ENCODE results near the gene MAGEH1.

The MAGEH1 gene

GRCh38 chrX:55484948-55485347 is 33.0 kb downstream of the MAGEH1 start:
- no peak overlapping the region for H3K9ac ChIP-seq (ENCODE audit: low read length)
- H2AFZ ChIP-seq (ENCODE audit: low read length): no peak overlapping the region
- no peak overlapping the region for H3K27ac ChIP-seq (ENCODE audit: low read length)
- H3K79me2 ChIP-seq (ENCODE audit: low read length): no peaks in the 10 kb centered on the region
- H3K4me2 ChIP-seq (ENCODE audit: low read depth, low read length): no peak overlapping the region
- no peaks in the 10 kb centered on the region for H4K20me1 ChIP-seq (ENCODE audit: insufficient read depth, low read length)
- H3K27me3 ChIP-seq (replicated peaks; ENCODE audit: insufficient read depth, low read length): no peaks in the 10 kb centered on the region
- peaks cover 3% of the 10 kb centered on the region for H3K4me1 ChIP-seq (ENCODE audit: low read length)
- DNase-seq: no peak
- H3F3A ChIP-seq (ENCODE audit: insufficient read depth, low read length): no peaks in the 10 kb centered on the region
- H3K36me3 ChIP-seq (replicated peaks; ENCODE audit: insufficient read depth, low read length): no peaks in the 10 kb centered on the region
- TF ChIP-seq EZH2phosphoT487 (IDR thresholded peaks at IDR 0.05; ENCODE audit: low read length) (no peak), EZH2 (optimal IDR thresholded peaks at IDR 0.05; ENCODE audit: low read depth, low read length) (no peak), CTCF (IDR thresholded peaks at IDR 0.05; ENCODE audit: low read length) (no peak)
- H3K9me2 ChIP-seq (replicated peaks; ENCODE audit: insufficient read depth, low read length): no peaks in the 10 kb centered on the region
- no peak overlapping the region for H3K4me3 ChIP-seq (ENCODE audit: low read length)
- H3K9me3 ChIP-seq (replicated peaks; ENCODE audit: insufficient read depth, low read length): no peaks in the 10 kb centered on the region

- Histone ChIP-seq H4K20me1 (ENCODE audit: insufficient read depth, low read length) (no peaks in the 10 kb centered on the region), H3K27ac (ENCODE audit: low read length) (no peak overlapping the region), H3K36me3 (replicated peaks; ENCODE audit: insufficient read depth, low read length) (no peaks in the 10 kb centered on the region), H3K4me1 (ENCODE audit: low read length) (peaks cover 20% of the 10 kb centered on the region), H3K9ac (ENCODE audit: low read length) (no peak overlapping the region), H3K9me2 (replicated peaks; ENCODE audit: insufficient read depth, low read length) (no peaks in the 10 kb centered on the region), H3F3A (ENCODE audit: insufficient read depth, low read length) (peaks cover 16% of the 10 kb centered on the region), H3K4me3 (ENCODE audit: low read length) (no peak overlapping the region), H3K4me2 (ENCODE audit: low read depth, low read length) (no peak overlapping the region), H2AFZ (ENCODE audit: low read length) (no peak overlapping the region), H3K9me3 (replicated peaks; ENCODE audit: insufficient read depth, low read length) (no peaks in the 10 kb centered on the region), H3K79me2 (ENCODE audit: low read length) (no peaks in the 10 kb centered on the region), H3K27me3 (replicated peaks; ENCODE audit: insufficient read depth, low read length) (no peaks in the 10 kb centered on the region)
- no peak for DNase-seq
- TF ChIP-seq EZH2 (optimal IDR thresholded peaks at IDR 0.05; ENCODE audit: low read depth, low read length): no peak
- no peak for TF ChIP-seq EZH2phosphoT487 (IDR thresholded peaks at IDR 0.05; ENCODE audit: low read length)
- no peak for TF ChIP-seq CTCF (IDR thresholded peaks at IDR 0.05; ENCODE audit: low read length)
Observed at GRCh38 chrX:55486736-55487135, 34.8 kb downstream of the MAGEH1 start.

- H3F3A ChIP-seq (ENCODE audit: insufficient read depth, low read length): peaks cover 16% of the 10 kb centered on the region
- no peak overlapping the region for H3K9ac ChIP-seq (ENCODE audit: low read length)
- H4K20me1 ChIP-seq (ENCODE audit: insufficient read depth, low read length): no peaks in the 10 kb centered on the region
- H3K79me2 ChIP-seq (ENCODE audit: low read length): no peaks in the 10 kb centered on the region
- H3K27ac ChIP-seq (ENCODE audit: low read length): no peak overlapping the region
- H3K27me3 ChIP-seq (replicated peaks; ENCODE audit: insufficient read depth, low read length): no peaks in the 10 kb centered on the region
- DNase-seq: no peak
- no peak overlapping the region for H3K4me3 ChIP-seq (ENCODE audit: low read length)
- peaks cover 21% of the 10 kb centered on the region for H3K4me1 ChIP-seq (ENCODE audit: low read length)
- H3K9me3 ChIP-seq (replicated peaks; ENCODE audit: insufficient read depth, low read length): no peaks in the 10 kb centered on the region
- no peaks in the 10 kb centered on the region for H3K36me3 ChIP-seq (replicated peaks; ENCODE audit: insufficient read depth, low read length)
- no peak overlapping the region for H3K4me2 ChIP-seq (ENCODE audit: low read depth, low read length)
- TF ChIP-seq EZH2 (optimal IDR thresholded peaks at IDR 0.05; ENCODE audit: low read depth, low read length): no peak
- TF ChIP-seq CTCF (IDR thresholded peaks at IDR 0.05; ENCODE audit: low read length): no peak
- TF ChIP-seq EZH2phosphoT487 (IDR thresholded peaks at IDR 0.05; ENCODE audit: low read length): no peak
- H2AFZ ChIP-seq (ENCODE audit: low read length): no peak overlapping the region
- H3K9me2 ChIP-seq (replicated peaks; ENCODE audit: insufficient read depth, low read length): no peaks in the 10 kb centered on the region
Observed at GRCh38 chrX:55487143-55487542, 35.2 kb downstream of the MAGEH1 start.
